AG09309 (cell line): ENCODE data around the gene PLD5.

Experiments
- DNase-seq: peaks from one replicate; pipeline ENCODE4 v3.0.0-alpha.2; 2010; ENCODE audit warnings: low read depth
- H3K4me3 ChIP-seq: 2 replicates; pipeline ENCODE4 v1.5.1; 2011; ENCODE audit warnings: mild to moderate bottlenecking, low read depth, low read length, moderate library complexity; ENCODE audit not compliant: control insufficient read depth
- CTCF ChIP-seq: IDR thresholded peaks from 2 replicates; pipeline ENCODE4 v1.5.1; 2011; ENCODE audit warnings: mild to moderate bottlenecking, low read depth, low read length, inconsistent platforms; ENCODE audit not compliant: insufficient read depth, control insufficient read depth; ENCODE audit errors: missing control alignments

PLD5 gene

GRCh38 chr1:242515555-242515954, 8.9 kb downstream of the PLD5 start:
- no peak overlapping the region for H3K4me3 ChIP-seq
- DNase-seq, result no peak
- TF ChIP-seq CTCF, result no peak

- no peak overlapping the region for H3K4me3 ChIP-seq
- DNase-seq, result no peak
- TF ChIP-seq CTCF, result no peak
Measured at GRCh38 chr1:242506724-242507123, 17.8 kb downstream of the PLD5 start.

GRCh38 chr1:242489545-242489944, 35.0 kb downstream of the PLD5 start:
- no peak for DNase-seq
- TF ChIP-seq CTCF, result no peak
- no peak overlapping the region for H3K4me3 ChIP-seq

GRCh38 chr1:242477944-242478343, 46.6 kb downstream of the PLD5 start:
- DNase-seq, result no peak

GRCh38 chr1:242470774-242471173, 53.7 kb downstream of the PLD5 start:
- no peak overlapping the region for H3K4me3 ChIP-seq
- no peak for DNase-seq
- TF ChIP-seq CTCF, result no peak

More at GRCh38 chr1:242477944-242478343, 46.6 kb downstream of the PLD5 start:
- no peak for TF ChIP-seq CTCF
- no peak overlapping the region for H3K4me3 ChIP-seq

GRCh38 chr1:242468784-242469183, 55.7 kb downstream of the PLD5 start:
- no peak for TF ChIP-seq CTCF
- no peak for DNase-seq
- H3K4me3 ChIP-seq, result no peak overlapping the region
